HepG2 (cell line): ENCODE measurements around the gene MAN2A2. TPM values are rescaled to one million over a fixed set of nuclear protein-coding genes. Genes with fewer than 3 reads are reported as not detected.

Source experiments
- HMG20B ChIP-seq: conservative IDR thresholded peaks from 2 replicates; pipeline ENCODE4 v1.6.1; 2016; ENCODE audit warnings: missing genetic modification reagents, missing compliant biosample characterization
- MZF1 ChIP-seq: sonication (generic); formaldehyde crosslinking; IDR thresholded peaks from 2 replicates; pipeline ENCODE4 v1.8.1; 2023; ENCODE audit warnings: mild to moderate bottlenecking, missing genetic modification reagents, borderline replicate concordance
- PCBP1 ChIP-seq: fragments of 200-400 bp; formaldehyde crosslinking; IDR thresholded peaks from 2 replicates; pipeline ENCODE4 v1.6.1; 2017; ENCODE audit warnings: mild to moderate bottlenecking, low read depth, low read length, borderline replicate concordance
- SETDB1 ChIP-seq: sonication (generic); formaldehyde crosslinking; IDR thresholded peaks from 2 replicates; pipeline ENCODE4 v1.5.1; 2020; ENCODE audit warnings: missing genetic modification reagents, mild to moderate bottlenecking, borderline replicate concordance
- SMARCC2 ChIP-seq: fragments of 450-650 bp; IDR thresholded peaks from 2 replicates; pipeline ENCODE4 v1.6.1; 2017; ENCODE audit warnings: antibody characterized with exemption, mild to moderate bottlenecking
- ZEB1 ChIP-seq: IDR thresholded peaks from 2 replicates; pipeline ENCODE4 v1.6.1; 2012; ENCODE audit warnings: mild to moderate bottlenecking, low read depth, inconsistent platforms; ENCODE audit not compliant: insufficient replicate concordance
- ZMAT3 ChIP-seq: sonication (generic); formaldehyde crosslinking; conservative IDR thresholded peaks from 2 replicates; pipeline ENCODE4 v1.7.0; 2021; ENCODE audit warnings: missing genetic modification reagents
- ZNF430 ChIP-seq: sonication (generic); formaldehyde crosslinking; IDR thresholded peaks from 2 replicates; pipeline ENCODE4 v1.9.0; 2021; ENCODE audit warnings: mild to moderate bottlenecking, missing genetic modification reagents
- ZNF687 ChIP-seq: sonication (generic); formaldehyde crosslinking; IDR thresholded peaks from 2 replicates; pipeline ENCODE4 v1.5.1; 2020; ENCODE audit warnings: mild to moderate bottlenecking, missing genetic modification reagents, moderate library complexity
- ZNF83 ChIP-seq: sonication (generic); formaldehyde crosslinking; IDR thresholded peaks from 2 replicates; pipeline ENCODE4 v1.4.0; 2020; ENCODE audit warnings: missing genetic modification reagents, mild to moderate bottlenecking, borderline replicate concordance
- ZNF891 ChIP-seq: sonication (generic); formaldehyde crosslinking; IDR thresholded peaks from 2 replicates; pipeline ENCODE4 v1.5.0; 2020; ENCODE audit warnings: mild to moderate bottlenecking, missing genetic modification reagents
- ZSCAN20 ChIP-seq: sonication (generic); formaldehyde crosslinking; IDR thresholded peaks from 2 replicates; pipeline ENCODE4 v1.4.0; 2020; ENCODE audit warnings: missing genetic modification reagents, mild to moderate bottlenecking, borderline replicate concordance
- polyA plus RNA-seq, 8 experiments: library from polyadenylated mRNA; depleted of rRNA in 3 of 8; stranded (reverse) in 7 of 8; unstranded in 1 of 8; fragments of >200 nt; fragmentation: Illumina TruSeq in 4 of 8; extraction: Trizol in 4 of 8; gene quantifications; 2 replicates each; pipeline versions ENCODE4 v1.2.1 to v1.2.3, GENCODE V29; 2011 to 2016; ENCODE audit warnings: low read depth in 4 of 8, missing spikeins in 1 of 8, mixed read lengths in 1 of 8; ENCODE audit not compliant: insufficient read depth in 1 of 8
- total RNA-seq, 5 experiments: library from RNA; depleted of rRNA; stranded (reverse); fragments of >200 nt; fragmentation: Illumina TruSeq; extraction: Trizol; gene quantifications; 2 replicates each; pipeline ENCODE4 v1.2.3, GENCODE V29; 2016; ENCODE audit warnings: low read depth in 1 of 5
- TF ChIP-seq, protein P1 (sequence below): conservative IDR thresholded peaks from 2 replicates; pipeline ENCODE4 v1.6.1; 2018; ENCODE audit warnings: missing genetic modification reagents
- TF ChIP-seq, protein P2 (sequence below): sonication (generic); formaldehyde crosslinking; IDR thresholded peaks from 2 replicates; pipeline ENCODE4 v1.4.0; 2020; ENCODE audit warnings: mild to moderate bottlenecking, missing genetic modification reagents
- TF ChIP-seq, protein P3 (sequence below): sonication (generic); formaldehyde crosslinking; IDR thresholded peaks from 2 replicates; pipeline ENCODE4 v1.4.0; 2020; ENCODE audit warnings: missing genetic modification reagents

Gene MAN2A2
- total and polyA plus RNA-seq, 2 of the 13 experiments (the other 11 are each of a cell fraction or from before 2014, with no cell fraction given) = 17.5 to 51.5 TPM

GRCh38 chr15:90902840-90903732 lies at the start of gene MAN2A2 (continued):
- TF ChIP-seq PCBP1 = no peak
- no peak for TF ChIP-seq MZF1
- TF ChIP-seq ZMAT3 (CRISPR knock-in tag) = 0 out of 2 replicates have a peak, but pooled peaks have one; percentile 40
- TF ChIP-seq ZEB1 = no peak
- TF ChIP-seq ZNF891 = no peak
- TF ChIP-seq ZNF83 = 0 out of 2 replicates have a peak, but pooled peaks have one; percentile 72
- TF ChIP-seq HMG20B (CRISPR knock-in tag) = 0 out of 2 replicates have a peak, but pooled peaks have one; percentile 28
- 0 out of 2 replicates have a peak, but pooled peaks have one; percentile 36 for TF ChIP-seq ZNF430 (CRISPR knock-in tag)
- TF ChIP-seq ZNF687 (CRISPR knock-in tag) = peak; percentile 74
- TF ChIP-seq SMARCC2 = no peak
- TF ChIP-seq, protein P1, sequence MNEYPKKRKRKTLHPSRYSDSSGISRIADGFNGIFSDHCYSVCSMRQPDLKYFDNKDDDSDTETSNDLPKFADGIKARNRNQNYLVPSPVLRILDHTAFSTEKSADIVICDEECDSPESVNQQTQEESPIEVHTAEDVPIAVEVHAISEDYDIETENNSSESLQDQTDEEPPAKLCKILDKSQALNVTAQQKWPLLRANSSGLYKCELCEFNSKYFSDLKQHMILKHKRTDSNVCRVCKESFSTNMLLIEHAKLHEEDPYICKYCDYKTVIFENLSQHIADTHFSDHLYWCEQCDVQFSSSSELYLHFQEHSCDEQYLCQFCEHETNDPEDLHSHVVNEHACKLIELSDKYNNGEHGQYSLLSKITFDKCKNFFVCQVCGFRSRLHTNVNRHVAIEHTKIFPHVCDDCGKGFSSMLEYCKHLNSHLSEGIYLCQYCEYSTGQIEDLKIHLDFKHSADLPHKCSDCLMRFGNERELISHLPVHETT (CRISPR knock-in tag) = no peak
- no peak for TF ChIP-seq SETDB1 (CRISPR knock-in tag)
- TF ChIP-seq, protein P2, sequence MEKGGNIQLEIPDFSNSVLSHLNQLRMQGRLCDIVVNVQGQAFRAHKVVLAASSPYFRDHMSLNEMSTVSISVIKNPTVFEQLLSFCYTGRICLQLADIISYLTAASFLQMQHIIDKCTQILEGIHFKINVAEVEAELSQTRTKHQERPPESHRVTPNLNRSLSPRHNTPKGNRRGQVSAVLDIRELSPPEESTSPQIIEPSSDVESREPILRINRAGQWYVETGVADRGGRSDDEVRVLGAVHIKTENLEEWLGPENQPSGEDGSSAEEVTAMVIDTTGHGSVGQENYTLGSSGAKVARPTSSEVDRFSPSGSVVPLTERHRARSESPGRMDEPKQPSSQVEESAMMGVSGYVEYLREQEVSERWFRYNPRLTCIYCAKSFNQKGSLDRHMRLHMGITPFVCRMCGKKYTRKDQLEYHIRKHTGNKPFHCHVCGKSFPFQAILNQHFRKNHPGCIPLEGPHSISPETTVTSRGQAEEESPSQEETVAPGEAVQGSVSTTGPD (CRISPR knock-in tag) = 0 out of 2 replicates have a peak, but pooled peaks have one; percentile 39
- TF ChIP-seq ZSCAN20 = 0 out of 2 replicates have a peak, but pooled peaks have one; percentile 31
- TF ChIP-seq, protein P3, sequence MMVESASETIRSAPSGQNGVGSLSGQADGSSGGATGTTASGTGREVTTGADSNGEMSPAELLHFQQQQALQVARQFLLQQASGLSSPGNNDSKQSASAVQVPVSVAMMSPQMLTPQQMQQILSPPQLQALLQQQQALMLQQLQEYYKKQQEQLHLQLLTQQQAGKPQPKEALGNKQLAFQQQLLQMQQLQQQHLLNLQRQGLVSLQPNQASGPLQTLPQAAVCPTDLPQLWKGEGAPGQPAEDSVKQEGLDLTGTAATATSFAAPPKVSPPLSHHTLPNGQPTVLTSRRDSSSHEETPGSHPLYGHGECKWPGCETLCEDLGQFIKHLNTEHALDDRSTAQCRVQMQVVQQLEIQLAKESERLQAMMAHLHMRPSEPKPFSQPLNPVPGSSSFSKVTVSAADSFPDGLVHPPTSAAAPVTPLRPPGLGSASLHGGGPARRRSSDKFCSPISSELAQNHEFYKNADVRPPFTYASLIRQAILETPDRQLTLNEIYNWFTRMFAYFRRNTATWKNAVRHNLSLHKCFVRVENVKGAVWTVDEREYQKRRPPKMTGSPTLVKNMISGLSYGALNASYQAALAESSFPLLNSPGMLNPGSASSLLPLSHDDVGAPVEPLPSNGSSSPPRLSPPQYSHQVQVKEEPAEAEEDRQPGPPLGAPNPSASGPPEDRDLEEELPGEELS (CRISPR knock-in tag) = 0 out of 2 replicates have a peak, but pooled peaks have one; percentile 41
